Endothelial cell of umbilical vein (primary cell): ENCODE data around the gene DOCK1. TPM values are rescaled to one million over a fixed set of nuclear protein-coding genes. Genes with fewer than 3 reads are reported as not detected.
A peak's percentile ranks its signal among the peaks of the same experiment; 100 is the strongest.

Experiments used
- BruUV-seq: library from RNA; stranded (reverse); fragments of 400-500 nt; replicated peaks from 2 replicates; lab custom pipeline; 2021; lab: Mats Ljungman, UMichigan
- CTCF ChIA-PET: fragments of 300-600, 350-600 bp; sonication (Branson Sonifier 250); formaldehyde crosslinking; loops from one replicate; lab custom pipeline; 2021; ENCODE audit warnings: antibody characterized with exemption, inconsistent platforms; lab: Charles Lee
- POLR2A ChIA-PET: fragments of 300-600, 350-600 bp; sonication (Branson Sonifier 250); formaldehyde crosslinking; loops from one replicate; lab custom pipeline; 2021; ENCODE audit warnings: antibody characterized with exemption, inconsistent platforms; lab: Charles Lee
- DNase-seq: peaks from one replicate; pipeline ENCODE4 v3.0.0-alpha.2; 2011; ENCODE audit warnings: low read depth, low spot score
- FAIRE-seq: peaks from 2 replicates; lab custom pipeline; 2011; peaks lifted over from hg19 to GRCh38; lab: Jason Lieb, UNC
- H2AFZ ChIP-seq: 2 replicates; pipeline ENCODE4 v1.6.0; 2012; ENCODE audit warnings: low read depth, low read length, control low read depth, inconsistent platforms
- H3K27ac ChIP-seq: 2 replicates; pipeline ENCODE4 v1.5.1; 2011; ENCODE audit warnings: low read depth, mild to moderate bottlenecking, control low read depth, low read length, moderate library complexity; ENCODE audit not compliant: insufficient read depth
- H3K27me3 ChIP-seq, 2 experiments: 2 replicates each; pipeline versions ENCODE4 v1.6.0 to v1.6.1; 2011; ENCODE audit warnings: low read length in 2 of 2, mixed read lengths in 1 of 2; ENCODE audit not compliant: control insufficient read depth in 2 of 2, insufficient read depth in 2 of 2
- H3K36me3 ChIP-seq, 2 experiments: 2 replicates in 1 of 2; 3 replicates in 1 of 2; pipeline ENCODE4 v1.5.1; 2011; ENCODE audit warnings: low read length in 2 of 2, mild to moderate bottlenecking in 1 of 2, moderate library complexity in 1 of 2; ENCODE audit not compliant: control insufficient read depth in 2 of 2, insufficient read depth in 2 of 2; ENCODE audit errors: extremely low read depth in 1 of 2
- H3K4me1 ChIP-seq: 3 replicates; pipeline ENCODE4 v1.5.1; 2011; ENCODE audit warnings: mild to moderate bottlenecking, low read length; ENCODE audit not compliant: control insufficient read depth, insufficient read depth; ENCODE audit errors: extremely low read depth
- H3K4me2 ChIP-seq: 2 replicates; pipeline ENCODE4 v1.6.1; 2011; ENCODE audit warnings: low read length, control low read depth, mixed read lengths; ENCODE audit not compliant: insufficient read depth
- H3K4me3 ChIP-seq, 3 experiments: fragments of 200-600 bp in 1 of 3; sonication (generic), shearing (Covaris generic) in 1 of 3; replicated peaks in 1 of 3; 2 replicates each; pipeline ENCODE4 v1.5.1; 2011 to 2016; ENCODE audit warnings: control low read depth in 3 of 3, low read length in 3 of 3, mild to moderate bottlenecking in 2 of 3, inconsistent platforms in 1 of 3, low read depth in 1 of 3, moderate library complexity in 1 of 3; ENCODE audit not compliant: insufficient read depth in 1 of 3
- H3K79me2 ChIP-seq: 2 replicates; pipeline ENCODE4 v1.6.0; 2012; ENCODE audit warnings: low read length, inconsistent platforms; ENCODE audit not compliant: control insufficient read depth, insufficient read depth
- H3K9ac ChIP-seq: replicated peaks from 2 replicates; pipeline ENCODE3; 2011; ENCODE audit warnings: low read length, control low read depth; ENCODE audit not compliant: insufficient read depth; ENCODE audit errors: extremely low read depth
- H3K9me1 ChIP-seq: replicated peaks from 3 replicates; pipeline ENCODE4 v1.6.0; 2011; ENCODE audit warnings: mild to moderate bottlenecking, low read length; ENCODE audit not compliant: control insufficient read depth, insufficient read depth; ENCODE audit errors: extremely low read depth
- H3K9me3 ChIP-seq: replicated peaks from 2 replicates; pipeline ENCODE4 v1.5.1; 2012; ENCODE audit warnings: low read length, inconsistent platforms; ENCODE audit not compliant: control insufficient read depth, insufficient read depth
- H4K20me1 ChIP-seq: replicated peaks from 2 replicates; pipeline ENCODE3; 2011; ENCODE audit warnings: mild to moderate bottlenecking, low read length; ENCODE audit not compliant: control insufficient read depth, insufficient read depth; ENCODE audit errors: extremely low read depth
- CTCF ChIP-seq, 2 donors: IDR thresholded peaks; 1 replicate in 1 of 2; 2 replicates in 1 of 2; pipeline ENCODE4 v1.5.1; 2011; ENCODE audit warnings: low read length in 2 of 2, mild to moderate bottlenecking in 2 of 2, moderate library complexity in 2 of 2, control low read depth in 1 of 2, inconsistent platforms in 1 of 2, low read depth in 1 of 2; ENCODE audit not compliant: insufficient read depth in 1 of 2; ENCODE audit errors: extremely low read depth in 1 of 2
- EZH2 ChIP-seq: IDR thresholded peaks from 2 replicates; pipeline ENCODE4 v1.6.1; 2012; ENCODE audit warnings: borderline replicate concordance, low read depth, mild to moderate bottlenecking, moderate library complexity, low read length, inconsistent platforms; ENCODE audit not compliant: severe bottlenecking
- FOS ChIP-seq: IDR thresholded peaks from 2 replicates; pipeline ENCODE4 v1.6.1; 2011; ENCODE audit warnings: mild to moderate bottlenecking, low read length, moderate library complexity, borderline replicate concordance; ENCODE audit not compliant: insufficient read depth
- GATA2 ChIP-seq: IDR thresholded peaks from 2 replicates; pipeline ENCODE4 v1.7.0; 2011; ENCODE audit warnings: low read depth, mild to moderate bottlenecking, moderate library complexity, mixed read lengths, low read length; ENCODE audit not compliant: insufficient read length, insufficient read depth
- JUN ChIP-seq: IDR thresholded peaks from 2 replicates; pipeline ENCODE4 v1.6.1; 2011; ENCODE audit warnings: borderline replicate concordance, low read depth; ENCODE audit not compliant: insufficient read length, insufficient read depth
- MAX ChIP-seq: IDR thresholded peaks from 2 replicates; pipeline ENCODE4 v1.6.1; 2011; ENCODE audit not compliant: insufficient read depth, insufficient read length
- MYC ChIP-seq: IDR thresholded peaks from one replicate; pipeline ENCODE4 v1.6.1; 2011; ENCODE audit warnings: mild to moderate bottlenecking, low read depth, low read length
- POLR2A ChIP-seq: IDR thresholded peaks from 2 replicates; pipeline ENCODE4 v1.6.1; 2012; ENCODE audit warnings: low read depth, mild to moderate bottlenecking, control low read depth, low read length
- POLR2AphosphoS5 ChIP-seq: IDR thresholded peaks from 2 replicates; pipeline ENCODE4 v1.6.1; 2012; ENCODE audit warnings: low read depth, mild to moderate bottlenecking, control low read depth, low read length, moderate library complexity; ENCODE audit not compliant: insufficient read depth
- dilution Hi-C: fragments of 300-500 bp; cut with MboI; formaldehyde crosslinking; loops from one replicate; pipeline ENCODE4 v1.15.0; 2019; ENCODE audit warnings: low sequenced_read_pairs; ENCODE audit not compliant: extremely low pct_ligation_motif_present
- intact Hi-C: fragments of 100-400 bp; cut with micrococcal nuclease; formaldehyde crosslinking; loops from one replicate; pipeline ENCODE4 v1.10.0; 2022
- polyA plus RNA-seq, 4 experiments: library from polyadenylated mRNA; depleted of rRNA in 3 of 4; stranded (reverse) in 3 of 4; unstranded in 1 of 4; fragments of >200 nt; gene quantifications; 2 replicates each; pipeline versions ENCODE4 v1.2.1 to v1.2.3, GENCODE V29; 2011 to 2012; ENCODE audit warnings: missing spikeins in 1 of 4
- total RNA-seq: library from RNA; stranded (reverse); gene quantifications from 2 replicates; pipeline ENCODE4 v1.2.3, GENCODE V29; 2021

Gene DOCK1
- total and polyA plus RNA-seq, 2 donors (not counting 3 experiments of a cell fraction or from before 2014, with no cell fraction given), result 22.5 to 83.1 TPM

- peak; percentile 55 for FAIRE-seq
- CTCF ChIA-PET, result no interaction called here
- no TSS peak for BruUV-seq
Measured at GRCh38 chr10:127332631-127333030, 427.4 kb downstream of the DOCK1 start.

More at GRCh38 chr10:127332631-127333030, 427.4 kb downstream of the DOCK1 start:
- Histone ChIP-seq H3K4me1 (no peaks in the 10 kb centered on the region), H3K79me2 (no peaks in the 10 kb centered on the region), H3K27me3 (no peaks in the 10 kb centered on the region), H4K20me1 (peaks cover 4% of the 10 kb centered on the region), H3K4me2 (no peak overlapping the region), H3K9me3 (no peaks in the 10 kb centered on the region), H3K9ac (no peak overlapping the region), H2AFZ (no peak overlapping the region), H3K27ac (no peak overlapping the region), H3K36me3 (no peaks in the 10 kb centered on the region), H3K4me3 (no peak overlapping the region), H3K9me1 (no peaks in the 10 kb centered on the region)
- POLR2A ChIA-PET, result no interaction called here
- TF ChIP-seq FOS (no peak), MAX (no peak), POLR2AphosphoS5 (no peak), CTCF (IDR thresholded peaks at IDR 0.05; ENCODE audit: extremely low read depth in 1 of 2, insufficient read depth in 1 of 2, low read depth in 1 of 2, low read length in 2 of 2) (no peak), GATA2 (no peak), EZH2 (no peak), POLR2A (no peak), MYC (no peak), JUN (no peak)
- intact Hi-C loops (no loop called here), dilution Hi-C loops (no loop called here)
- no peak for DNase-seq
